Measurements from ENCODE around the gene GTF2H4. TPM values are rescaled to one million over a fixed set of nuclear protein-coding genes. Genes with fewer than 3 reads are reported as not detected.
A peak's percentile ranks its signal among the peaks of the same experiment; 100 is the strongest.

The GTF2H4 gene
- 76.6 and 84.0 TPM in 2 replicates for total RNA-seq (2013; cell fraction: nucleolus; rRNA removed)
- 16.8 and 17.3 TPM in 2 replicates for total RNA-seq (2014; rRNA removed)
- 20.4 and 24.2 TPM in 2 replicates for total RNA-seq (2014; rRNA removed; fragmentation: Illumina TruSeq; extraction: Trizol)
- total RNA-seq (2021) = 43.4 and 43.8 TPM in 2 replicates
- 18.0 TPM for polyA plus RNA-seq (2011; ENCODE audit: low read depth)
- 20.8 and 43.4 TPM in 2 replicates for polyA plus RNA-seq (2011; rRNA removed)
- 32.7 and 37.2 TPM in 2 replicates for polyA plus RNA-seq (2011; cell fraction: cytosol; rRNA removed)
- 184 and 197 TPM in 2 replicates for polyA plus RNA-seq (2011; cell fraction: nucleus; rRNA removed)
- 19.5 and 22.0 TPM in 2 replicates for polyA plus RNA-seq (2012)
- 39.5 and 40.3 TPM in 2 replicates for polyA plus RNA-seq (2014; fragmentation: Illumina TruSeq; extraction: Trizol)
- polyA plus RNA-seq (2014; fragmentation: Nextera tagmentation; extraction: Ambion mirVana) = 1 to 10 TPM; 1.1 to 2.2 TPM
- 41.0 and 55.8 TPM in 2 replicates for polyA plus RNA-seq (2014; rRNA removed)
- 10 to 100 TPM in 1 of 2 experiments, 1 to 10 TPM in 1; 9.2 to 12.4 TPM for polyA plus RNA-seq (2016; fragmentation: Nextera tagmentation; extraction: Ambion mirVana)
- 13.5 and 22.9 TPM in 2 replicates for polyA minus RNA-seq (2011; rRNA and poly(A)+ RNA removed)
- 6.8 and 8.7 TPM in 2 replicates for polyA minus RNA-seq (2011; cell fraction: cytosol; rRNA and poly(A)+ RNA removed)
- polyA minus RNA-seq (2011; cell fraction: nucleus; rRNA and poly(A)+ RNA removed) = 27.4 and 34.9 TPM in 2 replicates
- Bru-seq, nascent RNA = percentile 68 among the genes with signal in this experiment
- BruChase-seq, experiment 1, labeled RNA remaining after a 6-hour chase = percentile 91 among the genes with signal in this experiment
- BruChase-seq, experiment 2, labeled RNA remaining after a 2-hour chase = percentile 83 among the genes with signal in this experiment
- long read RNA-seq, experiment 1, partial matches to known transcripts = 0 of 6 reads
- long read RNA-seq, experiment 1, other reads (novel, unspliced or antisense) = 1 of 6 reads
- long read RNA-seq, experiment 2, transcript GTF2H4-201 (14 exons, 1,735 nt) = major isoform, 9 of 10 reads
- long read RNA-seq, experiment 2, partial matches to known transcripts = 0 of 10 reads
- long read RNA-seq, experiment 2, other reads (novel, unspliced or antisense) = 1 of 10 reads

DNA sequence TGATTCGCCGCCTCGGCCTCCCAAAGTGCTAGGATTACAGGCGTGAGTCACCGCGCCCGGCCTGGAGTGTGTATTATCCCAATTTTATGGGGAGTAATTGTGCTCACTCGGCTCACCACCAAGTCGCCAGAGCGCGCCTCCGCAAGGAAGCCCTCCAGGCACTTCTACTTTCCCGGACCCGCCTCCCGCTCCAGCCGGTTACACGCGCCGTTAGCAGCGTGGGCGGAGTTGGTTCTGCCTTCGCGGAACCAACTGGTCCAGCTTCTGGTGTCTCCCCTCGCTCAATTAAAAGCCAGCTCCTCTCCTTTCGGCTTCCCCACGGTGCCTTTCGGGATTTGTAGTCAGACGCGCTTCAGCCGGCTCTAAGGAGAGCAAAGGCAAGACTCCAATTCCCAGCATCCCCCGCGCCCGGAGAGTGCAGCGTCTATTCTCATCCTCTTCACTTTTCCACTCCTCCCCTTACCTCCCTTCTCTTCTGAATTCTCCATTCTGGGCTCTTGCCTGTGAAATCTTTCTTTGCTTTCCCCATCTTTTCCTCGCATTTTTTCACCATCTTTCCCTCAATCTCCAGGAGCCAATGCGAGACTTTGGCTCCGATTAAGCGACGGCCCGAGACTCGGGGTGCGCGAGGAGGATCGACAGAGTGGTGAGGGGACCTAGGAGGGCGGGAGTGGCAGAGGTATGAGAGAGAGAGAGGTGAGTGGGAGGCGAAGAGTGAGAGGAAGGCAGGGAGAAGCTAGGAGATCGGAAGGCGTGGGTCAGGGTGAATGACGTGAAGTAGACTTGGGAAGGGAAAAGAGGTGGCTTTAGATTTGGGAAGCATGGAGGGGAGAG is at the start of gene GTF2H4:
Gene GTF2H4, plus strand, starts transcription at position 450 of the 834 bp plus-strand sequence.
- ChIA-PET RAD21 (ENCODE audit: unreplicated experiment) (interaction anchor here (1.0 to 3.5 kb wide), 4 partner anchors 12 to 171 kb away, joined by 3 to 22 read pairs (median 4); partner anchors contain the start of gene DDR1), SMC1A (ENCODE audit: uncharacterized antibody, unreplicated experiment) (interaction anchor here (0.8 to 3.0 kb wide), 5 partner anchors 16 to 211 kb away, joined by 3 to 14 read pairs (median 3); partner anchors contain the start of gene DDR1), CTCF (interaction anchor here (0.6 to 3.7 kb wide), 6 partner anchors 23 to 689 kb away, joined by 3 to 13 read pairs (median 5); no protein-coding TSS in a partner anchor), POLR2A (interaction anchor here (0.6 to 2.1 kb wide), 6 partner anchors 19 to 392 kb away, joined by 3 to 21 read pairs (median 3); partner anchors contain the start of gene DDR1)
- BruUV-seq (replicated peaks) = no TSS peak
- in situ Hi-C loops (cut with MboI) = no loop called here
- H3K9me3 ChIP-seq (replicated peaks; ENCODE audit: control insufficient read depth, insufficient read depth, low read length) = no peaks in the 10 kb centered on the region
- WGBS (ENCODE audit: insufficient coverage, insufficient replicate concordance, low lambda C conversion rate, missing lambda C conversion rate) = under 1% methylated on average over 48 of the region's 49 CpGs
- FAIRE-seq (peak; percentile 96), DNase-seq (ENCODE audit: low read depth, low spot score) (peak; percentile 94), ATAC-seq (peak; percentile 99)
- no peaks in the 10 kb centered on the region for H4K20me1 ChIP-seq (ENCODE audit: control insufficient read depth, insufficient read depth)
- H3K36me3 ChIP-seq (ENCODE audit: control insufficient read depth in 2 of 2, insufficient read depth in 2 of 2, low read length in 1 of 2) = peaks cover 3% of the 10 kb centered on the region in 2 experiments; a peak in 1 of 4 replicates
- H3K4me1 ChIP-seq (ENCODE audit: control insufficient read depth, insufficient read depth, low read length) = peaks cover 16% of the 10 kb centered on the region
- H3K4me2 ChIP-seq (ENCODE audit: control insufficient read depth, insufficient read depth) = peak within 1 kb of the TSS; percentile 92
- peaks cover 11% of the 10 kb centered on the region for H3K79me2 ChIP-seq (ENCODE audit: control insufficient read depth, insufficient read depth, low read length)
- intact Hi-C loops (cut with micrococcal nuclease; ENCODE audit: unreplicated experiment) = loop anchor here (2.0 kb wide), 1 partner anchor 25 kb away; no protein-coding TSS in a partner anchor
- H3K27me3 ChIP-seq (replicated peaks in 1 of 2; ENCODE audit: control insufficient read depth in 2 of 2, insufficient read depth in 2 of 2, low read length in 1 of 2) = no peaks in the 10 kb centered on the region
- H3K4me3 ChIP-seq = peak within 1 kb of the TSS; percentile 100
- peak within 1 kb of the TSS; percentile 87 for H3K9ac ChIP-seq (ENCODE audit: control insufficient read depth, insufficient read depth, low read length)
- H2AFZ ChIP-seq (ENCODE audit: control insufficient read depth, low read depth, low read length) = peak within 1 kb of the TSS; percentile 98
- H3K27ac ChIP-seq (ENCODE audit: control insufficient read depth, insufficient read depth) = peak within 1 kb of the TSS; percentile 77
- TF ChIP-seq IKZF2 (IDR thresholded peaks at IDR 0.05) = peak; percentile 74 to 86
- TF ChIP-seq, protein P1, sequence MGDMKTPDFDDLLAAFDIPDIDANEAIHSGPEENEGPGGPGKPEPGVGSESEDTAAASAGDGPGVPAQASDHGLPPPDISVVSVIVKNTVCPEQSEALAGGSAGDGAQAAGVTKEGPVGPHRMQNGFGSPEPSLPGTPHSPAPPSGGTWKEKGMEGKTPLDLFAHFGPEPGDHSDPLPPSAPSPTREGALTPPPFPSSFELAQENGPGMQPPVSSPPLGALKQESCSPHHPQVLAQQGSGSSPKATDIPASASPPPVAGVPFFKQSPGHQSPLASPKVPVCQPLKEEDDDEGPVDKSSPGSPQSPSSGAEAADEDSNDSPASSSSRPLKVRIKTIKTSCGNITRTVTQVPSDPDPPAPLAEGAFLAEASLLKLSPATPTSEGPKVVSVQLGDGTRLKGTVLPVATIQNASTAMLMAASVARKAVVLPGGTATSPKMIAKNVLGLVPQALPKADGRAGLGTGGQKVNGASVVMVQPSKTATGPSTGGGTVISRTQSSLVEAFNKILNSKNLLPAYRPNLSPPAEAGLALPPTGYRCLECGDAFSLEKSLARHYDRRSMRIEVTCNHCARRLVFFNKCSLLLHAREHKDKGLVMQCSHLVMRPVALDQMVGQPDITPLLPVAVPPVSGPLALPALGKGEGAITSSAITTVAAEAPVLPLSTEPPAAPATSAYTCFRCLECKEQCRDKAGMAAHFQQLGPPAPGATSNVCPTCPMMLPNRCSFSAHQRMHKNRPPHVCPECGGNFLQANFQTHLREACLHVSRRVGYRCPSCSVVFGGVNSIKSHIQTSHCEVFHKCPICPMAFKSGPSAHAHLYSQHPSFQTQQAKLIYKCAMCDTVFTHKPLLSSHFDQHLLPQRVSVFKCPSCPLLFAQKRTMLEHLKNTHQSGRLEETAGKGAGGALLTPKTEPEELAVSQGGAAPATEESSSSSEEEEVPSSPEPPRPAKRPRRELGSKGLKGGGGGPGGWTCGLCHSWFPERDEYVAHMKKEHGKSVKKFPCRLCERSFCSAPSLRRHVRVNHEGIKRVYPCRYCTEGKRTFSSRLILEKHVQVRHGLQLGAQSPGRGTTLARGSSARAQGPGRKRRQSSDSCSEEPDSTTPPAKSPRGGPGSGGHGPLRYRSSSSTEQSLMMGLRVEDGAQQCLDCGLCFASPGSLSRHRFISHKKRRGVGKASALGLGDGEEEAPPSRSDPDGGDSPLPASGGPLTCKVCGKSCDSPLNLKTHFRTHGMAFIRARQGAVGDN (IDR thresholded peaks at IDR 0.05) = peak; percentile 40; the same call in 1 of the 2 replicates
- 0 out of 2 replicates have a peak, but pooled peaks have one; percentile 53 for TF ChIP-seq TCF3 (IDR thresholded peaks at IDR 0.05; ENCODE audit: borderline replicate concordance, insufficient read depth, low read depth, low read length)
- 0 out of 2 replicates have a peak, but pooled peaks have one; percentile 1 for TF ChIP-seq RAD21 (IDR thresholded peaks at IDR 0.05; ENCODE audit: insufficient read depth, low read depth, low read length)
- TF ChIP-seq NR2F1 (conservative IDR thresholded peaks at IDR 0.05) = peak; percentile 36; the same call in 1 of the 2 replicates
- TF ChIP-seq ZSCAN29 (IDR thresholded peaks at IDR 0.05) = peak; percentile 61; the same call in 1 of the 2 replicates
- TF ChIP-seq RFX5 (IDR thresholded peaks at IDR 0.05; ENCODE audit: low read depth, low read length) = peak; percentile 40; the same call in 1 of the 2 replicates
- no peak for TF ChIP-seq FOS (IDR thresholded peaks at IDR 0.05; ENCODE audit: borderline replicate concordance, extremely low read depth, insufficient read length)
- TF ChIP-seq, protein P2, sequence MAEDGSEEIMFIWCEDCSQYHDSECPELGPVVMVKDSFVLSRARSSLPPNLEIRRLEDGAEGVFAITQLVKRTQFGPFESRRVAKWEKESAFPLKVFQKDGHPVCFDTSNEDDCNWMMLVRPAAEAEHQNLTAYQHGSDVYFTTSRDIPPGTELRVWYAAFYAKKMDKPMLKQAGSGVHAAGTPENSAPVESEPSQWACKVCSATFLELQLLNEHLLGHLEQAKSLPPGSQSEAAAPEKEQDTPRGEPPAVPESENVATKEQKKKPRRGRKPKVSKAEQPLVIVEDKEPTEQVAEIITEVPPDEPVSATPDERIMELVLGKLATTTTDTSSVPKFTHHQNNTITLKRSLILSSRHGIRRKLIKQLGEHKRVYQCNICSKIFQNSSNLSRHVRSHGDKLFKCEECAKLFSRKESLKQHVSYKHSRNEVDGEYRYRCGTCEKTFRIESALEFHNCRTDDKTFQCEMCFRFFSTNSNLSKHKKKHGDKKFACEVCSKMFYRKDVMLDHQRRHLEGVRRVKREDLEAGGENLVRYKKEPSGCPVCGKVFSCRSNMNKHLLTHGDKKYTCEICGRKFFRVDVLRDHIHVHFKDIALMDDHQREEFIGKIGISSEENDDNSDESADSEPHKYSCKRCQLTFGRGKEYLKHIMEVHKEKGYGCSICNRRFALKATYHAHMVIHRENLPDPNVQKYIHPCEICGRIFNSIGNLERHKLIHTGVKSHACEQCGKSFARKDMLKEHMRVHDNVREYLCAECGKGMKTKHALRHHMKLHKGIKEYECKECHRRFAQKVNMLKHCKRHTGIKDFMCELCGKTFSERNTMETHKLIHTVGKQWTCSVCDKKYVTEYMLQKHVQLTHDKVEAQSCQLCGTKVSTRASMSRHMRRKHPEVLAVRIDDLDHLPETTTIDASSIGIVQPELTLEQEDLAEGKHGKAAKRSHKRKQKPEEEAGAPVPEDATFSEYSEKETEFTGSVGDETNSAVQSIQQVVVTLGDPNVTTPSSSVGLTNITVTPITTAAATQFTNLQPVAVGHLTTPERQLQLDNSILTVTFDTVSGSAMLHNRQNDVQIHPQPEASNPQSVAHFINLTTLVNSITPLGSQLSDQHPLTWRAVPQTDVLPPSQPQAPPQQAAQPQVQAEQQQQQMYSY (CRISPR knock-in tag; IDR thresholded peaks at IDR 0.05) = no peak
